RCC 7860 (cell line): ENCODE measurements around the gene MYH7B.

Experiments
- DNase-seq: peaks from one replicate; pipeline ENCODE4 v3.0.0-alpha.2; 2015; ENCODE audit warnings: low spot score
- FAIRE-seq: peaks from 2 replicates; lab custom pipeline; 2012; peaks lifted over from hg19 to GRCh38; lab: Jason Lieb, UNC

MYH7B gene

GRCh38 chr20:34943808-34944567 lies 11.7 kb upstream of the MYH7B start:
- no peak for DNase-seq
- no peak for FAIRE-seq

GRCh38 chr20:34945315-34946077 lies 10.2 kb upstream of the MYH7B start:
- FAIRE-seq (no peak), DNase-seq (no peak)

DNA sequence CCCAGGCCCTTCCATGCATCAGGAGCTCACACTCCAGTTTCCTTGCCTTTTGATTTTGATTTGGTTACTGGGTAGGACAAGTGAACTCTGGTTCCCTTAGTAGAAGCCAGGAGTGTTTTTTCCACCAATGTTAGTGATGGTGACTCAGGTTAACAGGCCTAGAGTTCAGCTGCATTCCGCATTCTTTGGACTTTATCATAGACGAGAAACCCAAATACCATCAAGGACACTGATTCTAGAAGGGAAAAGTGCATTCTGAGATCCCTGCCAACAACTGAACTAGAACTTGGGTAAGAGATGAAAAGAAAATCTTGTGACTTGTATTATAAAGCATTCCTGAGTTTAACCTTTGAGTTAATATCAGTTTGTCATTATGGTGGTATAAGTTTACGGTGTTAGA lies 9.0 kb upstream of the MYH7B start:
- DNase-seq: no peak
- FAIRE-seq: no peak

DNA sequence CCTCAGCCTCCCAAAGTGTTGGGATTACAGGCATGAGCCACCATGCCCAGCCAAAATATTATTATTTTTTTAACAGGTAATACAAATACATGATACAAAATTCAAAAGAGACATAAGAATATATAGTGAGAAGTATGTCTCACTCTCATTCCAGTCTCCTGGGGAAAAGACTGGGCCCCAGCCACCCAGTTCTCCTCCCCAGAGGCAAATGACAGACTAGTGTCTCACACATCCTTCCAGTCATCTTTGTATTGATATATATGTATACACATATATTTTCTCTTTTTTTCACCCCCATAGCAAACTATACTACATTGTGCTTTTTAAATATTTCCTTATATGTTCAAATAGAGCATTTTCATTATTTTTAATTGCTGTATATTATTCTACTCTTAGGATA lies 8.3 kb upstream of the MYH7B start:
- DNase-seq (no peak), FAIRE-seq (no peak)

DNA sequence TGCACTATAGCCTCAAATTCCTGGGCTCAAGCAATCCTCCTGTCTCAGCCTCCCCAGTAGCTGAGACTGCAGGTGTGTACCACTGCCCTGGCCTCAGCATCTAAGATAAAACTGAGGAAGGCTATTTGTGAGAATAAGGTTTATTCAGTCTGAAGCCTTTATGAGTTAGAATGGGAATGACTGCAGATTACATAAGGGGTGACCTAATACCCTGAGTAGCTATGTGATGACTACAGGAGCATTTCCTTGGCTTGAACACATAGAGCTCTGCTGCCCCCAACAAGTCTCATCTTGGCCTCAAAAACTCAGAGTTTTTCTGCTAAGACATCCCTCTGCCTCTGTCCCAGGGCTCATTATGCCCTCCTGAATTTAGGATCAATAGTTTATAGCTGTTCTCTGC lies 7.6 kb upstream of the MYH7B start:
- DNase-seq: no peak
- no peak for FAIRE-seq

- DNase-seq (no peak), FAIRE-seq (no peak)
Observed at GRCh38 chr20:34949120-34949519, 6.5 kb upstream of the MYH7B start.

- FAIRE-seq (no peak), DNase-seq (no peak)
Observed at GRCh38 chr20:34951252-34951651, 4.4 kb upstream of the MYH7B start.

GRCh38 chr20:34951652-34952051 lies 4.0 kb upstream of the MYH7B start:
- FAIRE-seq (no peak), DNase-seq (no peak)

GRCh38 chr20:34952671-34953070 lies 3.0 kb upstream of the MYH7B start:
- no peak for DNase-seq
- FAIRE-seq: no peak

GRCh38 chr20:34953960-34954359 lies 1.7 kb upstream of the MYH7B start:
- DNase-seq (no peak), FAIRE-seq (no peak)

GRCh38 chr20:34954904-34955230 lies 801 bp upstream of the MYH7B start:
- FAIRE-seq: no peak
- DNase-seq: peak; percentile 54

GRCh38 chr20:34956041-34956458 lies 382 bp downstream of the MYH7B start:
- FAIRE-seq (no peak), DNase-seq (no peak)

DNA sequence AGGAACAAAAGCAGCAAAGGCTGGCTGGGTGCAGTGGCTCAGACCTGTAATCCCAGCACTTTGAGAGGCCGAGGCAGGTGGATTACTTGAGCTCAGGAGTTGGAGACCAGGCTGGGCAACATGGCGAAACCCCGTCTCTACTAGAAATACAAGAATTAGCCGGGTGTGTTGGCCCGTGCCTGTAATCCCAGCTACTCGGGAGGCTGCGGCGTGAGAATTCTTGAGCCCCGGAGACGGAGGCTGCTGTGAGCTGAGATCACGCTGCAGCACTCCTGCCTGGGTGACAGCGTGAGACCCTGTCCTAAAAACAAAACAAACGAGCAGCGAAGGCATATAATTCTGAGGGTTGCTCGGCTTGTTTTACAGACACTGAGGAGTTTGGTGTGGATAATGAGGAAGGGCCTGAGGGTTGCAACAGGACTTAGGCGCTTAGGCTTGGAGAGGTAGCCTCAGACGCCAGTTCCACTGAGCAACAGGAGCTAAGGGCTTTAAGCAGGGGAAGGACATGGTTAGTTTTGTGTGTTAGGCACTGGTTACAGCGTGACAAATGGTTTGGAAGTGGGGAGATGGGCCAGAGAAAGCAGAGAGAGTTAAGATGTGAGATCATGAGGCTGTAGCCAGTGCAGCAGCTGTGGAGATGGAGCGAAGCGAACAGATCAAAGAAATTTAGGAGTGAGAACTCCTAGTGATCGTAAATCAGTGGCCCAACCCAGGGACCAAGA lies 1.2 kb downstream of the MYH7B start:
- FAIRE-seq: no peak
- no peak for DNase-seq

DNA sequence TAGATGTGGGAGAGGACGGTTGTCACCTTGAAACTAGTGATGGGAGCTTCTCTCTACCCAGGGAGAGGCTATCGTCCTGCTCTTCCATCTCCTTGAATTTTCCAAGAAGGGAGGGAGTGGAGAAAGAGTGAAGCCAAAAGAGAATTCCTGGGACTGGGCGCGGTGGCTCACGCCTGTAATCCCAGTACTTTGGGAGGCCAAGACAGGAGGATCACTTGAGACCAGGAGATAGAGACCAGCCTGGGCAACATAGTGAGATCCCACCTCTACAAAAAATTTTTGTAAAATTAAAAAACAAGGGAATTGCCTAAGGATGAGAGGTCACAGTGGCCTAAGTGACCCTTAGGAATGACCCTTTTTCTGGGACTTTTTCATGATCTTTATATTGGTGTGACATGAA lies 8.8 kb downstream of the MYH7B start:
- DNase-seq (no peak), FAIRE-seq (no peak)

DNA sequence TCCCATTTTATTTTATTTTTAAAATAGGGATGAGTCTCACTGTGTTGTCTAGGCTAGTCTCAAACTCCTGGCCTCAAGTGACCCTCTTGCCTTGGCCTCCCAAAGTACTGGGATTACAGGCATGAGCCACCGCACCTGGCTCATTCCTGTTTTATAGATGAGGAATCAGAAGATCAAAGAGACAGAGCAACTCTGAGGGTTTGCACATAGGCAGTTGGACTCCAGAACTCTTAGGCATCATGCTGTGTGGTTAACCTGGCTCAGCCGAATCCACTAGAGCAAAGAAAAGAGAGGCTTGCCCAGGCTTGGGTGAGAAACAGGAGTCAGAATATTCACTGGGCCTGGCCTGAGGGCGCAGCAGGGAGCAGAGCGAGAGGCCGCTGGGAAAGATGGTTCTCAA lies 9.4 kb downstream of the MYH7B start:
- DNase-seq (no peak), FAIRE-seq (no peak)

DNA sequence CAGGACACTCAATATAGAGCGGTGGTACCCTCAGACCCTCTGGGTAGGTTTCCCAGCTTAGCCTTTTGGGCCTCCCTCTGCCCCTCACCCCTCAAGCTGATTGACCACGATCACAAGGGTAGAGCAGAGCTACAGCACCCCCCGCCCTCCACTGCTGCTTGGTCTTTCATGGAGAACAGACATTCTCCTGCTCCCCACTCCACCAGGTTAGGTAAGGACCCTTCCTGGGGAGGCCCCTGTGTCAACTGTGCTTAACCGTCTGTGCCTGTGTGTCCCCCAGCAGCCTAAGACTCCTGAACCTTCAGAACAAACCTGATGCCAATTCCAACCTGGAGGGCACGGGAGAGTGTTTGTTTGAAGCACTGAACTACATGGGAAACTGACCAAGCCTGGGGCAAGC lies 11.8 kb downstream of the MYH7B start:
- FAIRE-seq (no peak), DNase-seq (no peak)

DNA sequence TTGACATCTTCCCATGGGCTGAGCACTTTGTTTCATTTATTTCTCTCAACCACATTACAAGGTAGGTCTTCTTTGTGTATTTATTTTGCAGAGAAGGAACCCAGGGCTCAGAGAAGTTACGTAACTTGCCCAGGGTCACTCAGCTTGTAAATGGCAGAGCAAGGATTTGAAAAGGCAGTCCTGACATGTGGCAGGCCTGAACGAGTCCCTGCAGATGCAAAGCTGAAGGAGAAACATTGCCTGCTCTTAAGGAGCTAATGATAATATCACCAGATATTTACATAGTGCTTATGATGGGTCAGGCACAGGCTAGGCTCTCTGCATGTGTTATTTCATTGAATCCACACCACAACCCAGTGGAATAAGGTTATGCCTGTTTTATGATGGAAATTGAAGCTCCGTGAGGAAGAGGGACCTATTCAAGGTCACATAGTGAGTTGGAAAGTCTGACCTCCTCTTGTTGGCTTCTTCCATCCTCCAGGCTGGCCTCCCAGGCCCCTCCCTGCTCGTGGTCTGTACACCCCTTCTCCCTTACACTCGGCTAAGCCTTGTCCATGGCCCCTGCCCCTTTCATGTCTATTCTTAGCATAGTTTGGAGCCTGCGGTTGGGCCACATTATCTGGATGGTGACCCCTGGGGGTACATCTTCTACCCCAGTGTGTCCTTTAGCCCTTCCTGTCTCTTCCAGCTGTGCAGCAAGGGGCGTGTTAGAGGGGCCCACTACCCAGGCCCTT lies 12.5 kb downstream of the MYH7B start:
- FAIRE-seq: no peak
- no peak for DNase-seq

GRCh38 chr20:34970193-34970840 lies 14.6 kb downstream of the MYH7B start:
- FAIRE-seq (no peak), DNase-seq (no peak)

DNA sequence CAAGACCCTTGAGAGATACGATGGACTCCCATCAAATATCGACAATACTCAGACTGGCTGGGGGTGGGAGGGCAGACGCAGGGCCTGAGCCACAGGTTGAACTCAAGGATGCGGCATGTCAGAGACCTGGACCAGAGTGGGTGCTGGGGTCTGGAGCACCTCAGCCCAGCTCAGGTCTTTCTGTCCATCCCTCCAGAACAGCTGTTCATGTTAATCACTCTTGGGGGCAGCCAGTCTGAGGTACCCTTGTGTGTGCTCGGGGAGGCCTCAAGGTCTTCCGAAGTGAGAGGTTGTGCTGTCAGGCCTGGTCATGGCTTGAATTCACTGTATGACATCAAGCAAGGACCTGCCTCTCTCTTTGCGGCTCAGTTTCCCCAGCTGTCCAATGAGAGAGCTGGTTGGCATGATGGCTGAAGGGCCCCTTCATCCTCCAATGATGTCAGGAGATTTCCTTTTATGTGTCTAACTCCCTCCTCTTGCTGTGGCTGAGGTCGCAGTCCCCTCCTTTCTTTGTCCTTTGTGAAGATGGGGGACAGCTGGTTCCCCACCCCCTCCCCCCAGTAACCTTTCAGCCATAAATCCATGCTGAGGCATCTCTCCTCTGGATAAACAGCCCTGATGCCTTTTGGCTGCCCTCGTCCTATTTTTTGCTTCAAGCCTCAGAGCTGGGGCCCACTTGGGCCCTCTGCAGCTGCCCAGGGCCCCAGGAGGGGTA lies 15.3 kb downstream of the MYH7B start:
- FAIRE-seq (no peak), DNase-seq (no peak)

DNA sequence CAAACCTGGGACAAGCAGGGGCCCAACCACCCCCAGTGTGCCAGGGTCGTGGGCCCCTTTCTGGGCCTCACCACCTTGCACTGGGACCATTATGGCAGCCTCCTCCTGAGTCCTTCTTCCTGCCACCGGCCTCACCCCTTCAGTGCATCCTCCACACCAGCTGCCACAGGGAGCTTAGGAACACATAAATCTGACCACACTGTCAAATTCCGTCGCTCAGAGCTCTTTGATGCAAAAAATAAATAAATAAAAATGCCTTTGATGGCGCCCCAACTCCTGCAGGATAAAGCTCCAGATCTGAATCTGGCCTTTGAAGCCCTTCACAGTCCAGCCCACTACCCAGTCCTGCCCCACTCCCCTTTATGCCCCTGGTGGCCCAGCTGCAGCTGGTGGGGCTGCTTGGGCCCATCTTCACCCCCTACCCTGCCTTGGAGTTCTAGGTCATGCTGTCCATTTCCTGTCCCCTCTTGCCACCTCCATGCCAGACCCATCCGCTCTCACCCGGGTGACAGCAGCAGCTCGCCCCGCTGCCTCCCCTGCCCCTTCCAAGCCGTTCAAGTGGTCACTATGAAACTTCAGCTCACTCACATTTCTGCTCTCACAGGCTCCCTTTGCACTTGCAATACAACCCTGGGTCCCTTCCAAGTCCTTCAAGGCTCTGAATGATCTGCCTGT lies 16.0 kb downstream of the MYH7B start:
- DNase-seq: no peak
- no peak for FAIRE-seq
